HK-2 (cell line): ENCODE measurements around the gene NELL2.
"Not testable (repeated sequence)": the region's sequence is repeated elsewhere in the genome, so short reads cannot be mapped to it uniquely, and the experiment has no call there.

Experiments used
- DNase-seq: peaks from one replicate; pipeline ENCODE4 v3.0.0-alpha.2; 2018; ENCODE audit not compliant: unreplicated experiment

NELL2 gene

DNA sequence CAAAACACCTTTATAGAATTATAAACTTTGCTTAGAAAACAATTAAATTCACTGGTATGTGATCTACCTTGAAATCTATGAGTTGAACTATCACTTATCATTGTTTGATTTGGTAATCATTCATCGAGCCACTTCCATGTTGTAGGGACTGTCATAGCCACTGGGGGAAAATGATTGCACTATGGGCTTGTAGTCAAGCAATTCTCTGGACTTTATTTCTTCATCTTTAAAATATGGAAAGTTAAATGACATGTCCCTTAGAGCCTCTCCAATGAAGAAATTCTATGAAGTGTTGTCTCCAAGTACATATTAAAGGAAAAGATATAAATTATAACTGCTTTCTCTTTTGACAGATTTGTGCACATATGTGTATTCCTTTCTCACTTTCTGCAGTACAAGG lies 97.3 kb downstream of the NELL2 start:
- no peak for DNase-seq

DNA sequence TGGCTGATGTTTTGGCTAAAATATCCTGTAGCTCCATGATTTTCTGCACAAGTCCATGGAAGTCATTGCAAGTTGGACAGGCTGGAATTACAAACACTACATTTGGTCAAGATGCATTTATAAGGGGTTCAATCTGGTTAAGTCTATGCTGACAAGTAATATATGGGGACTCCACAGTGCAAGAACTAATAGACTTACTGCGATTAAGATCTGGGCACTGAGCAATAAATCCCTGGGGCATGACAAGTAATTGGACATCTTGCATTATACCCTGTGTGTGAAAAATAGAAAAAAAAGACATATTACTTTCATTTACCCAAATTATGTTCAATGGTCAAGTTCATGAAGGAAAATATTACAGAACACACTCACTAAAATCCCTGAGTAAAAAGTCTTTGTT lies 99.1 kb downstream of the NELL2 start:
- no peak for DNase-seq

GRCh38 chr12:44775901-44776300 lies 100.2 kb downstream of the NELL2 start:
- no peak for DNase-seq

GRCh38 chr12:44774815-44775411 lies 101.2 kb downstream of the NELL2 start:
- peak; percentile 34 for DNase-seq

- no peak for DNase-seq
These were observed 104.6 kb downstream of the NELL2 start for GRCh38 chr12:44771485-44772021.

DNA sequence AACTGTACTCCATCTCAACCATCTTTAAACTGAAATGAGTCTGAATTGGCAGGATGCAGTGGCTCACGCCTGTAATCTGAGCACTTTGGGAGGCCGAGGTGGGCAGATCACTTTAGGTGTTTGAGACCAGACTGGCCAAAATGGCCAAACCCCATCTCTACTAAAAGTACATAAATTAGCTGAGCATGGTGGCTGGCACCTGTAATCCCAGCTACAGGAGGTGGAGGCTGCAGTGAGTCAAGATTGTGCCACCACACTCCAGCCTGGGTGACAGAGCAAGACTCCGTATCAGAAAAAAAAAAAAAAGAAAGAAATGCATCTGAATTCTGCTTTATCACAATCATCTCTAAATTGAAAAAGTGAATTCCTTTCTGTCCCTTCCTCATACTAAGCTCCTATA lies 110.3 kb downstream of the NELL2 start:
- no peak for DNase-seq

GRCh38 chr12:44763021-44763420 lies 113.1 kb downstream of the NELL2 start:
- no peak for DNase-seq

- no peak for DNase-seq
These were observed 116.8 kb downstream of the NELL2 start for GRCh38 chr12:44759289-44759688.

GRCh38 chr12:44750468-44750867 lies 125.6 kb downstream of the NELL2 start:
- DNase-seq = no peak

GRCh38 chr12:44749566-44749965 lies 126.5 kb downstream of the NELL2 start:
- DNase-seq = no peak

DNA sequence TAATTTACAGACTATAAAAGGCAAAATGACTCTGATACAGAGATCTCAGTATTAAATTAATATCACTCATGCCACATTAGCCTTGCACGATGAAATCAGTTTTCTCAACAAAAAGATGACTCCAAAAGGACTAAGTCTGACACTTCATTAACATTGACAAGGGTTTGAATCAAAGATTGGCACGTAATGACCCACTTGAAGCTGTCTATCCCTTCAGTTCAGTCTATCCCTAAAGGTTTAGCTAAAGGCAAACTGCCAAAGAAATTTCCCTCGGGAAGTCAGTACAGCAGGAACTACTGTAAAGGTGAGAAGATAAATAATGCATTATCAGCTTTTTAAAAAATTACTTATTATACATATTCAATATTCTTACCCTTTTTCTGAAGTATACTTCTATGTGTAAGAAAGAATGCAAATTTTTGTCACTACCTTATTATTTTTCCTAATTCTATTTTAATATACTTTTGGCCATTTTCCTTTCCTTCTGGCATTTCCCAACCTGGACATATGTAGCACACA lies 127.1 kb downstream of the NELL2 start:
- no peak for DNase-seq

DNA sequence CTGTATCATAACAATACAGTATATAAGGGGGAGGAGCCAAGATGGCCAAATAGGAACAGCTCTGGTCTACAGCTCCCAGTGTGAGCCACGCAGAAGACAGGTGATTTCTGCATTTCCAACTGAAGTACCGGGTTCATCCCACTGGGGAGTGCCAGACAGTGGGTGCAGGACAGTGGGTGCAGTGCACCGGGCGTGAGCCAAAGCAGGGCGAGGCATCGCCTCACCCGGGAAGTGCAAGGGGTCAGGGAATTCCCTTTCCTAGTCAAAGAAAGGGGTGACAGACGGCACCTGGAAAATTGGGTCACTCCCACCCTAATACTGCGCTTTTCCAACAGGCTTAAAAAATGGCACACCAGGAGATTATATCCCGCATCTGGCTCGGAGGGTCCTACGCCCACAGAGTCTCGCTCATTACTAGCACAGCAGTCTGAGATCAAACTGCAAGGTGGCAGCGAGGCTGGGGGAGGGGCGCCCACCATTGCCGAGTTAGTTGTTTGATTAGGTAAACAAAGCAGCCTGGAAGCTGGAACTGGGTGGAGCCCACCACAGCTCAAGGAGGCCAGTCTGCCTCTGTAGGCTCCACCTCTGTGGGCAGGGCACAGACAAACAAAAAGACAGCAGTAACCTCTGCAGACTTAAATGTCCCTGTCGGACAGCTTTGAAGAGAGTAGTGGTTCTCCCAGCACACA lies 134.7 kb downstream of the NELL2 start:
- DNase-seq = not testable (repeated sequence)

DNA sequence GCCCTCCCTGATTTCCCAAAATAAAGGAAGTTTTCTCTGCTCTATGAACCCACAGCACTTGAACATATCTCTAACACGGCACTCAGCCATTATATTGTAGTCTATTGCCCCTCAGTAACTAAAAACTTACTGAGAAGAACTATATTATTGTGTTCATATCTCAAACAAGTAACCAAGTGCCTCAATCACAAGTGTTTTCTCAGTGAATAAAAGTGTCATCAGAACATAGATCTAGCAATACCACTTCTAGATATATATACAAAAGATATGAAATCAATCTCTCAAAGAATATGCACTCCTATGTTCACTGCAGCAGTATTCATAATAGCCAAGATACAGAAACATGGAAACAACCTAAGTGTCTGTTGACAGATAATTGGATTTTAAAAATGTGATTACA lies 138.1 kb downstream of the NELL2 start:
- DNase-seq = no peak

DNA sequence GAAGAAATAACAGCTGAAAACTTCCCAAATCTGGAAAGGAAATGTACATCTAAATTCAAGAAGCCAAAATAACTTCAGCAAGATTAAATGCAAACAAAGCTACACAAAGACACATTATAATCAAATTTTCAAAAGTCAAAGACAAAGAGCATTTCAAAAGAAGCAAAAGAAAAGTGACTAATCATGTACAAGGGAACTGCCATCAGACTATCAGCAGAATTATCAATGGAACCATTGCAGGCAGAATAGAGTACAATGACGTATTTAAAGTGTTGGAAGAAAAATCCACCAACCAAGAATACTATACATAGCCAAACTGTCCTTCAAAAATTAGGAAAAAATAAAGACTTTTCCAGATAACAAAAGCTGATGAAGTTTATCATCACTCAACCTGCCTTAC lies 147.5 kb downstream of the NELL2 start:
- no peak for DNase-seq

- no peak for DNase-seq
These were observed 155.8 kb downstream of the NELL2 start for GRCh38 chr12:44720265-44720664.

GRCh38 chr12:44717612-44718011 lies 158.5 kb downstream of the NELL2 start:
- no peak for DNase-seq

DNA sequence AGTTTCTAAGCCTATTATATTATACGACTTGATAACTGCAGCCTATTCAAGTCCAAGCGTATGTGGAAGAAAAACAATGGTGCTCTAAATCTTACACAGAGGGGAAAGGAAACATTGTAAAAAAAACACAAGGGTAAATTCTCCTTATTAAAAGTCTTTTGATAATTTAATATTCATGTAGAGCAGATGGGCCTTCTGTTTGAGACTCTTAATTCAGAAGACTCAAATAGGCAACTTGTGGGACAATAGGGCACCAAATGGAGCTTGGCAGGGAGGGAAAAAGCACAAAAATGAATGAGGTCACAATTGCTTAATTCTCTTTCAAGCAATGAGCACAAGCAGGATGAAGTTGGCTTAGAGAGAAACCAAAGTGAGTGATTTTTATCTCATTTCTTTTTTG lies 159.4 kb downstream of the NELL2 start:
- no peak for DNase-seq

DNA sequence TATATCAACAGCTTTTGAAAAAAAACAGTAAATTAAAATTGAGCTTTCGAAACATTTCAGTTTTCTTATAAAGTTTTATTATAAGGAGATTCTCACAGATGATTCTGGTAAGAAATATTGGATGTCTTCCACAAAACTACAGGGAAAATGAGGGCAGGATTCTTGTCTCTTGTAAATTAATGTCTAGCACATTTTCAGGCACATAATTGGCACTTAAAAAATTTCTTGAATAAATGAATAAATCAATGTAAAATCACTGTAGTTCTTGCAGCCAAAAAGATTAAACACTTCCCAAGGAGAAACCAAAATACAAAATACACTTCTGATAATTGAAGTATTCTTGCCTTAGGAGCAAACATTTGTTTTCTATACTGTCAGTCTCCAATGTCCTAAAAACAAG lies 164.4 kb downstream of the NELL2 start:
- DNase-seq = no peak

- no peak for DNase-seq
These were observed 166.9 kb downstream of the NELL2 start for GRCh38 chr12:44709166-44709565.

- DNase-seq = no peak
These were observed 167.9 kb downstream of the NELL2 start for GRCh38 chr12:44708218-44708617.

DNA sequence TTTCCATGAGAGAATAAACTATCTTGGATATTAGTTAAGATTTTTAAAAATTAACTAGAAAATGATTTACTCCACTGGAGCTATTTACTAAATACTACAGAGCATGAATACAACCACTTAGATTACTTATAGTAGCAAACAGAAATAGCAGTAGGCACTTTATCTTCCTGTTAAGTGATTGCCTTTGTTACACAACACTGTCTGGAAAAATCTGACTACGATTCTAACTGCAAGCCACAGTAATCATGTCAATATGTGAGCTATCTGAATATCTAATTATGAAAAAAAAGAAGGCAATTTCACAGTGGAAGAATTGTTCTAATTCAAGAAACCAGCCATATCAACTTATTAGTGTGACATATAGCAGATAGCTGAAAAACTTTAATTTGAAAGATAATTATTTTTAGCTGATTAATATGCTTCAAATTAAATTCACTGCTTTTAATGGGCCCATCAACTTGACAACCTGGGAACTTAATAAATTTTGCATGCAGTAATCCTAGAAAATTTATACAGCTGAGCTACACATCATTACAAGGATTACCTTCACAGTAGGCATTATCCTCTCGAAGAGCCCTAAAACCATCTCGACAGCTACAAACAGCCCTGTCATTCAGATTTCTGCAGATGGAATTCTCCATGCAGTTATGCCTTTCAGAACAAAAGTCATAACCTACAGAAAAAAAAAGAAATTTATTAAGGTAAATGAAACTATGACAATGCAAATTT lies 172.8 kb downstream of the NELL2 start:
- DNase-seq = no peak

- no peak for DNase-seq
These were observed 178.6 kb downstream of the NELL2 start for GRCh38 chr12:44697511-44697910.

- no peak for DNase-seq
These were observed 179.6 kb downstream of the NELL2 start for GRCh38 chr12:44696542-44696941.
